Right lung (tissue), 5 donors: ENCODE measurements around the gene ORC4. TPM values are rescaled to one million over a fixed set of nuclear protein-coding genes. Genes with fewer than 3 reads are reported as not detected.

ENCODE experiments used
- DNase-seq, 2 donors: peaks; one replicate each; pipeline ENCODE4 v3.0.0-alpha.2; 2013
- polyA plus RNA-seq, 5 donors: library from polyadenylated mRNA; unstranded; fragments of 120-200 nt; gene quantifications; one replicate each; pipeline versions ENCODE4 v1.2.1 to v1.2.3, GENCODE V29; 2013; ENCODE audit warnings: inconsistent platforms in 1 of 5, low replicate concordance in 1 of 5; ENCODE audit not compliant: insufficient read length in 5 of 5, insufficient read depth in 1 of 5

ORC4 gene
- polyA plus RNA-seq, 5 donors: 56.9 to 88.1 (median 73.8) TPM

- peak in 1 of 2 donors; percentile 10 for DNase-seq
Measured at GRCh38 chr2:147937744-147938349, 82.7 kb downstream of the ORC4 start.

DNA sequence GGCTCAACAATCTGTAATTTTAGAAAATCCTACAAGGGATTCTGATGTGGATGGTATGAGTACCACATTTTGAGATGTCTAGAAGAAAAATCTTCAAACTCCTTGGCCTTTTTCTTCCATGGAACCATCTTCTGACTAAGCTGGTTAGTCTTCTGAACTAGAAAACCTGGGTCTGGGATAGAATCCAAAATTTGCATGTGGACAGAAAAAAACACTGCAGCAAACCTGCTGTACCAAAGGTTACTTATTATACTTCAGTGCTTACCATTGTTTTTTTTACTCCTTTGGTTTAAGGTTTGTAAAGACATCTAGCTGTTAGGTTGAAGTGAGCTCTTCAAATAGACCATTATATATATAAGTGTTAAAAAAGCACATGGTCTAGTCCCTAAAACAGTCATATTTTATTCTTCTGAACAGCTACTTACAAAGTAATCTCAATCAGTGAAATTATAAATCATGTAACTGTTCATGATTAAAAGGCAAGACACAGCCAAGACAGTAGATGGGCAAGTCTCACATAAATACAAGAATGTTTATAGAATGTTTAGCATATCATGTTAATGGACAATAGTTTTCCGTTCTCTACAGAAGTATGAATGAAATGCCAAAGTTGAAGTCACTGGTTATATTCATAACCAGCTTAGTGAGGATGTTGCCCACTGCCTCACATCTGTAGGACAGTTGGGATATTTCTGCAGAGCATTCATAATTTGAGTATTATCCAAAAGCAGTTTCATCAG is 85.5 kb downstream of the ORC4 start:
- DNase-seq: no peak

- no peak for DNase-seq
Measured at GRCh38 chr2:147933931-147934330, 86.6 kb downstream of the ORC4 start.

DNA sequence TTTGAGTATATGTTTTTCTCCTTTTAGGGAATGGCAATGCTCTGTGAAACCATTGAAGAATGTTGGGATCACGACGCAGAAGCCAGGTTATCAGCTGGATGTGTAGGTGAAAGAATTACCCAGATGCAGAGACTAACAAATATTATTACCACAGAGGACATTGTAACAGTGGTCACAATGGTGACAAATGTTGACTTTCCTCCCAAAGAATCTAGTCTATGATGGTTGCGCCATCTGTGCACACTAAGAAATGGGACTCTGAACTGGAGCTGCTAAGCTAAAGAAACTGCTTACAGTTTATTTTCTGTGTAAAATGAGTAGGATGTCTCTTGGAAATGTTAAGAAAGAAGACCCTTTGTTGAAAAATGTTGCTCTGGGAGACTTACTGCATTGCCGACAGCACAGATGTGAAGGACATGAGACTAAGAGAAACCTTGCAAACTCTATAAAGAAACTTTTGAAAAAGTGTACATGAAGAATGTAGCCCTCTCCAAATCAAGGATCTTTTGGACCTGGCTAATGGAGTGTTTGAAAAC is 93.4 kb downstream of the ORC4 start:
- DNase-seq: no peak

GRCh38 chr2:147925886-147926285 is 94.7 kb downstream of the ORC4 start:
- peak in 1 of 2 donors; percentile 10 for DNase-seq

GRCh38 chr2:147924647-147925046 is 95.9 kb downstream of the ORC4 start:
- DNase-seq: no peak

DNA sequence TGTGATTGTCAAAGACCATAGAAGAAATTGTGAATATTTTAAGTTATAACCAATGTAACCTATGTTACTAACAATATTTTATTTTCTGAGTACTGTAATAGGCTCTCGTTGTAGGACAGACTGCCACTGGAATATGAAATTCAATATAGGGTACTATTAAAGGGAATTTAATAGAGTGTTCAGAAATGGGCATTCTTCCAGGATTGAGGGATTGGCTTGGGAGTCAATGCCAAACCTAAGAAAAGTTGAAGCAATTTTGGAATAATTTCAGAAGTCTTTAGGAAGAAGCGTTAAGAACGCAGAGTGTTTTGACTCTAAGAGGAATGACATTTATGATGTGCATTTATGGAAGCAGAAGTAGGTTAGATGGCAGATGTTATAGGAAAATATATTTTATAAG is 96.7 kb downstream of the ORC4 start:
- peak in 1 of 2 donors; percentile 32 for DNase-seq

DNA sequence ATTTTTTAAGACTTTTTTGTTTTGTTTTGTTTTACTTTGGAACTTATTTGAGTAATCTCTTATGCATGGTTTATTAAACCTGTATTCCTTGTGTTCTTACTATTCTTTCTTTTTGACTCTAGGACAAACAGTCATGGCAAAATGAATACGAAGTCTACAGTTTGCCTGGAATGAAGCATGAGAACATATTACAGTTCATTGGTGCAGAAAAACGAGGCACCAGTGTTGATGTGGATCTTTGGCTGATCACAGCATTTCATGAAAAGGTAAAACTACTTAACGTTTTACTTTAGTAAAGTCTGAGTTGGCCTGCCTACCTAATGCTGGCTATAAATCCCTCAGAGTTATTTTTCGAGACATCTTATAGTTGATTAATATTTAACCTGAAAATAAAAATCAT is 103.4 kb downstream of the ORC4 start:
- no peak for DNase-seq

GRCh38 chr2:147916723-147917122 is 103.8 kb downstream of the ORC4 start:
- no peak for DNase-seq

- DNase-seq: no peak
Measured at GRCh38 chr2:147916067-147916466, 104.5 kb downstream of the ORC4 start.

- DNase-seq: peak in 1 of 2 donors; percentile 18
Measured at GRCh38 chr2:147913701-147914480, 106.6 kb downstream of the ORC4 start.

- DNase-seq: peak; percentile 63 to 69
Measured at GRCh38 chr2:147910990-147911473, 109.5 kb downstream of the ORC4 start.

DNA sequence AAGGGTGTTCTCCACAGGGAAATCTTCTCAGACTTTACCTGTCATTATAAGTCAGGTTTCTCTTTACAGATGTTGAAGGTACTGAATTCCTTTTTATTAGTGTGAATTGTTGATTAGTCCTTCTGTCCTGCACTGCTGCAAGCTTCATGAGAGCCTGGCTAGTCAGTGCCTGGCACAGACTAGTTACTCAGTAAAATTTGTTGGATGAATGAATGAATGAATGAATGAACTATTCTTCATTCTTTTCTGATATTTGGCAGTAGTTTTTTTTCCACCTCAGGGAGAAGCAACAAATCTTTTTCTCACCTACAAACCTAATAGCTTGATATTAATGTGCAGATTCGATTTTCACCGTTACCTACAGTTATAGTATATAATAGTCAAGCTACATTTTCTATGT is 111.4 kb downstream of the ORC4 start:
- DNase-seq: no peak

DNA sequence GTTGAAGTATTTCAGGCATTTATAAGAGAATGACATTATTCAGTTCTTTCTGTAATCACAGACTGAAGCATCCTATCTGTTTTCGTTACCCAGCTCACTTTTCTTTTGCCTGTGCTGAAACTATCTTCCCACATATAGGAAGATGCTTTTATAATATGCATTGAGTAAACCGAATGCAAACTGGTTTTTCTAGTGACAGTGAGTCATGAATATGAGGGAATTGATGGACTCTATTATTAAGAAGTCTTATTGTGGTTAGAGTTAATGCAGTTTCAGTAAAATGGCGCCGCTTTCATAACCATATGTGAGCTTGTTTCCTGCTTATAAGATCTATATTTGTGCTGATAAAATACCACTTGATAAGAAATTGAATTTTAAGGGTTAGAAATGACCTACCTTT is 116.5 kb downstream of the ORC4 start:
- DNase-seq: no peak

DNA sequence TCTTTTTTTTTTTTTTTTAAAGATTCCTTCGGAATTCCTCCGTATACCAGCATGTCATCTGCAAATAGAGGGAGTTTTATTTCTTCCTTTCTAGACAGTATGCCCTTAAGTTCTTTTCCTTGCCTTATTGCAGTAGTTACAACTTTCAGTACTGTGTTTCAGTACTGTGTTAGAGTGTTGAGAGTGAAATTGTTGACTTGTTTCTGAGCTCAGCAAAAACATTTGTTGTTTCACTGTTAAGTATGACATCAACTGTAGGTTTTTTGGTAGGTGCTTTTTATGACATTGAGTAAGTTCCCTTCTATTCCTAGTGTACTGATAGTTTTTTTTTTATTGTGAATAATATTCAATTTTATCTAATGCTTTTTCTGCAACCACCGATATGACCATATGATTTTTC is 131.9 kb downstream of the ORC4 start:
- DNase-seq: no peak

GRCh38 chr2:147886136-147886535 is 134.4 kb downstream of the ORC4 start:
- no peak for DNase-seq

DNA sequence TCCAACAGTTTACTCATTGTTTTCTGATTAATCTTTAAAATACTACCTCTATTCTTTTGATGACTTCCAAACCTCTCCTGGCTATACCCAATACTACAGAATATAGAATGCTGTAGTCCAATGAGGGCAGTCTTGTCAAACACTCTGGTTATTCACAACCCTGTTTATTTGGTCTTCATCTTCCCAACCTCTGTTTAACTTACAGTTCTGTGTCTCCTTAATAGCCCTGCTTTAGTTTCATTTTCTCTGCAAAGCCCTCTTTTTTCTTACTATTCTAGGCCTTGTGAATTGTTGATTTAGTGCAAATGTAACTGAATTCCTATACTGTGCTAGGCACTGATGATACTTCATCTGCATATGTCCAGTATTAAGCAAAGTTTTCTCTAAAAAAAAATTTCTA is 135.7 kb downstream of the ORC4 start:
- DNase-seq: no peak

DNA sequence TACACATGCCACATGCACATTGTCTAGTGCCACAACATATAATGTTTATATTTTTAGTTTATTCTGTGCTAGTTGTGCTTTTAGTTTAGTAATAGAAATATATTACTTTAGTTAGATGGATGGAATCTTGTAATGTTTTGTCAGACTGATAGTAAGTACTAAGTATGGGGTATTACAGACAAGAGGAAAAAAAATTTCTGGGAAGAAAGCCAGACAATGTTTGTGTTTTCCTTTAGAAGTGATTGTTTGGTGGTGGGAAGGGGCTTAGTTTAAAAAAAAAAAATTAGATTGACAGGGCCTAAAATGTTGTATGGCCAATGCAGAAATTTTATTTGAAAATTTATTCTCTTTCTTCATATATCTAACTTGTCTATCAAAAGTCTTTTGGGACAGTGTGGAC is 137.9 kb downstream of the ORC4 start:
- no peak for DNase-seq
